SKM-1 (cell line): ENCODE data around the gene LRRTM4.

ENCODE experiments used
- DNase-seq: peaks from one replicate; lab custom pipeline; 2025; ENCODE audit not compliant: unreplicated experiment; lab: John Stamatoyannopoulos, UW

LRRTM4 gene

GRCh38 chr2:77479395-77479794 lies 42.8 kb downstream of the LRRTM4 start:
- DNase-seq, result no peak

GRCh38 chr2:77470096-77470495 lies 52.1 kb downstream of the LRRTM4 start:
- DNase-seq, result no peak

GRCh38 chr2:77469106-77469505 lies 53.1 kb downstream of the LRRTM4 start:
- no peak for DNase-seq

- DNase-seq, result no peak
Observed at GRCh38 chr2:77459840-77460239, 62.3 kb downstream of the LRRTM4 start.

GRCh38 chr2:77458216-77458615 lies 64.0 kb downstream of the LRRTM4 start:
- no peak for DNase-seq

- no peak for DNase-seq
Observed at GRCh38 chr2:77457665-77458064, 64.5 kb downstream of the LRRTM4 start.

GRCh38 chr2:77443076-77443475 lies 79.1 kb downstream of the LRRTM4 start:
- DNase-seq, result no peak

- DNase-seq, result no peak
Observed at GRCh38 chr2:77434880-77435279, 87.3 kb downstream of the LRRTM4 start.

- DNase-seq, result no peak
Observed at GRCh38 chr2:77428946-77429345, 93.2 kb downstream of the LRRTM4 start.

GRCh38 chr2:77421971-77422370 lies 100.2 kb downstream of the LRRTM4 start:
- no peak for DNase-seq

- no peak for DNase-seq
Observed at GRCh38 chr2:77418537-77418936, 103.6 kb downstream of the LRRTM4 start.

- DNase-seq, result no peak
Observed at GRCh38 chr2:77404189-77404588, 118.0 kb downstream of the LRRTM4 start.

- DNase-seq, result no peak
Observed at GRCh38 chr2:77398970-77399600, 123.1 kb downstream of the LRRTM4 start.

GRCh38 chr2:77397763-77398162 lies 124.4 kb downstream of the LRRTM4 start:
- no peak for DNase-seq

- no peak for DNase-seq
Observed at GRCh38 chr2:77395011-77395410, 127.2 kb downstream of the LRRTM4 start.

GRCh38 chr2:77391119-77391518 lies 131.1 kb downstream of the LRRTM4 start:
- no peak for DNase-seq

GRCh38 chr2:77387324-77387723 lies 134.9 kb downstream of the LRRTM4 start:
- no peak for DNase-seq

GRCh38 chr2:77372636-77373035 lies 149.5 kb downstream of the LRRTM4 start:
- no peak for DNase-seq

- DNase-seq, result no peak
Observed at GRCh38 chr2:77370511-77370910, 151.7 kb downstream of the LRRTM4 start.

- no peak for DNase-seq
Observed at GRCh38 chr2:77363277-77363676, 158.9 kb downstream of the LRRTM4 start.

GRCh38 chr2:77348821-77349220 lies 173.4 kb downstream of the LRRTM4 start:
- DNase-seq, result no peak

GRCh38 chr2:77336013-77336412 lies 186.2 kb downstream of the LRRTM4 start:
- DNase-seq, result no peak

GRCh38 chr2:77328134-77328931 lies 193.8 kb downstream of the LRRTM4 start:
- DNase-seq, result no peak
